T-helper 1 cell treated with Interleukin-12 subunit alpha and Interleukin-12 subunit beta and Interleukin-4 antibody, amounts not matched to agents 30 ng/mL and 1 ng/mL, for 36 hours (primary cell): ENCODE results near the gene FAM89B. TPM values are rescaled to one million over a fixed set of nuclear protein-coding genes. Genes with fewer than 3 reads are reported as not detected.

Experiments
- intact Hi-C: fragments of 100-400 bp; cut with micrococcal nuclease; formaldehyde crosslinking; loops from one replicate; pipeline ENCODE4 v1.15.1; 2024
- total RNA-seq: library from RNA; stranded (reverse); gene quantifications from 2 replicates; pipeline ENCODE4 v1.2.3, GENCODE V29; 2022

Gene FAM89B
- total RNA-seq, 1 donor from 2014 or later, result 58.1 TPM

GRCh38 chr11:65621460-65621859, 49.1 kb downstream of the FAM89B start:
- intact Hi-C loops, result no loop called here

- intact Hi-C loops, result no loop called here
These were observed 49.7 kb downstream of the FAM89B start for GRCh38 chr11:65622011-65622410.

DNA sequence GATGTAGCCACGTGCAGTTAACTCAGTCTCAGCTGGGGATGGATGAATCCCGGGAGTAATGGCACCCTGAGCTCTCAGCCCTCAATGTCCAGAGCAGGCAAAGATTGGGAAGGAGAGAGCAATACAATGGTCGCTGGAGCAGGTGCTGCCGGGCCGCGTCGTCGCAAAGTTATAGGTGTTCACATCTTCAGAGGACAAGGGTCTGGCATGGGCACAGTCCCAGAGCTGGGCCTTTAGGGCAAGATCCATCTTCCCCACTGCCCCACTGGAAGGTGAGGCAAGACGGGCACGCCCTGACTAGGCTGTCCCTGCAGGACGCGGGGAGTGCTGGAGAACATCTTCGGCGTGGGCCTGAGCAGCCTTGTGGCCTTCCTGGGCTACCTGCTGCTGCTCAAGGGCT, 50.8 kb downstream of the FAM89B start:
- intact Hi-C loops, result no loop called here

Other genes starting within 250 kb of the FAM89B start
- gene DPF2, start 238.7 kb upstream of the FAM89B start, total RNA-seq, result 80.9 and 83.2 TPM in 2 replicates
- 0.34 and 0.51 TPM in 2 replicates for gene TIGD3, start 217.8 kb upstream of the FAM89B start, total RNA-seq
- 26.0 and 26.8 TPM in 2 replicates for gene SLC25A45, start 189.9 kb upstream of the FAM89B start, total RNA-seq
- 57.5 and 61.6 TPM in 2 replicates for gene FRMD8, start 185.9 kb upstream of the FAM89B start, total RNA-seq
- 1,002 TPM in 2 replicates for gene NEAT1, start 149.7 kb upstream of the FAM89B start, total RNA-seq
- 8,633 and 8,695 TPM in 2 replicates for gene MALAT1, start 73.5 kb upstream of the FAM89B start, total RNA-seq
- gene SCYL1, start 47.5 kb upstream of the FAM89B start, total RNA-seq, result 82.4 and 84.4 TPM in 2 replicates
- 99.6 and 106 TPM in 2 replicates for gene LTBP3, start 14.2 kb upstream of the FAM89B start, total RNA-seq
- gene ZNRD2, start 2.1 kb upstream of the FAM89B start, total RNA-seq, result 43.6 and 48.5 TPM in 2 replicates
- 122 and 128 TPM in 2 replicates for gene EHBP1L1, start 3.5 kb downstream of the FAM89B start, total RNA-seq
- 1.9 and 2.2 TPM in 2 replicates for gene KCNK7, start 23.3 kb downstream of the FAM89B start, total RNA-seq
- gene MAP3K11, start 41.7 kb downstream of the FAM89B start, total RNA-seq, result 94.4 and 96.1 TPM in 2 replicates
- 61.8 and 66.4 TPM in 2 replicates for gene PCNX3, start 43.2 kb downstream of the FAM89B start, total RNA-seq
- gene SIPA1, start 65.6 kb downstream of the FAM89B start, total RNA-seq, result 177 and 181 TPM in 2 replicates
- gene RELA, start 90.4 kb downstream of the FAM89B start, total RNA-seq, result 106 and 112 TPM in 2 replicates
- 69.8 and 83.5 TPM in 2 replicates for gene KAT5, start 139.7 kb downstream of the FAM89B start, total RNA-seq
- gene RNASEH2C, start 148.3 kb downstream of the FAM89B start, total RNA-seq, result 82.4 and 82.8 TPM in 2 replicates
- 18.0 and 18.1 TPM in 2 replicates for gene AP5B1, start 208.4 kb downstream of the FAM89B start, total RNA-seq
- not detected in 2 replicates for gene OVOL1, start 214.5 kb downstream of the FAM89B start, total RNA-seq